K562 (cell line): ENCODE data around the gene BMF. TPM values are rescaled to one million over a fixed set of nuclear protein-coding genes. Genes with fewer than 3 reads are reported as not detected.

Source experiments
- ARID1B ChIP-seq: fragments of 450-650 bp; IDR thresholded peaks from 2 replicates; pipeline ENCODE4 v1.6.1; 2016; ENCODE audit warnings: antibody characterized with exemption, mild to moderate bottlenecking, inconsistent platforms
- CBX1 ChIP-seq: sonication (generic); IDR thresholded peaks from 2 replicates; pipeline ENCODE4 v1.6.1; 2016; ENCODE audit warnings: antibody characterized with exemption, low read depth, mild to moderate bottlenecking
- CC2D1A ChIP-seq: fragments of 450-650 bp; IDR thresholded peaks from 2 replicates; pipeline ENCODE4 v1.6.1; 2017; ENCODE audit warnings: mild to moderate bottlenecking
- CCAR2 ChIP-seq: fragments of 200-400 bp; formaldehyde crosslinking; IDR thresholded peaks from 2 replicates; pipeline ENCODE4 v1.6.1; 2017; ENCODE audit warnings: mild to moderate bottlenecking, low read depth, low read length
- CHCHD3 ChIP-seq: fragments of 250-450 bp; sonication (Bioruptor Pico); IDR thresholded peaks from 2 replicates; pipeline ENCODE4 v2.1.2; 2022; ENCODE audit warnings: mild to moderate bottlenecking
- CHD1 ChIP-seq: fragments of 200-600 bp; sonication (generic); IDR thresholded peaks from one replicate; pipeline ENCODE4 v1.6.1; 2012; ENCODE audit warnings: mild to moderate bottlenecking, moderate library complexity, low read length, inconsistent platforms
- KAT2B ChIP-seq: IDR thresholded peaks from one replicate; pipeline ENCODE4 v1.6.1; 2012; ENCODE audit warnings: low read depth, mild to moderate bottlenecking, control low read depth, inconsistent platforms, low read length, moderate library complexity
- MECOM ChIP-seq: fragments of 250-450 bp; sonication (Bioruptor Pico); IDR thresholded peaks from 2 replicates; pipeline ENCODE4 v1.8.0; 2022; ENCODE audit warnings: inconsistent platforms
- NBN ChIP-seq: fragments of 450-650 bp; IDR thresholded peaks from 2 replicates; pipeline ENCODE4 v1.6.1; 2016; ENCODE audit warnings: low read depth, mild to moderate bottlenecking
- POLR2AphosphoS5 ChIP-seq: IDR thresholded peaks from 2 replicates; pipeline ENCODE4 v1.6.1; 2011; ENCODE audit warnings: mild to moderate bottlenecking, low read depth, low read length, moderate library complexity; ENCODE audit not compliant: control insufficient read depth, insufficient read depth
- POLR3A ChIP-seq: IDR thresholded peaks from 2 replicates; pipeline ENCODE4 v1.6.1; 2011; ENCODE audit warnings: borderline replicate concordance, mild to moderate bottlenecking, moderate library complexity; ENCODE audit not compliant: insufficient read length, insufficient read depth; ENCODE audit errors: extremely low read depth
- RBM15 ChIP-seq: fragments of 200-400 bp; formaldehyde crosslinking; IDR thresholded peaks from 2 replicates; pipeline ENCODE4 v1.6.1; 2018; ENCODE audit warnings: mild to moderate bottlenecking, low read length, moderate library complexity; ENCODE audit not compliant: insufficient read depth
- TAF1 ChIP-seq: IDR thresholded peaks from 2 replicates; pipeline ENCODE4 v1.6.1; 2011; ENCODE audit warnings: mild to moderate bottlenecking, low read length, moderate library complexity; ENCODE audit not compliant: insufficient read depth, control insufficient read depth, severe bottlenecking; ENCODE audit errors: extremely low read depth
- YY1 ChIP-seq, 3 experiments: IDR thresholded peaks; 2 replicates each; pipeline ENCODE4 v1.6.1; 2011; ENCODE audit warnings: low read length in 2 of 3, mild to moderate bottlenecking in 2 of 3, moderate library complexity in 2 of 3, borderline replicate concordance in 1 of 3, control low read depth in 1 of 3, low read depth in 1 of 3; ENCODE audit not compliant: insufficient read depth in 3 of 3, insufficient replicate concordance in 2 of 3, control insufficient read depth in 1 of 3, insufficient read length in 1 of 3; ENCODE audit errors: extremely low read depth in 1 of 3
- ZNF695 ChIP-seq: fragments of 450-650 bp; formaldehyde crosslinking; IDR thresholded peaks from 2 replicates; pipeline ENCODE4 v1.4.0; 2020; ENCODE audit warnings: mild to moderate bottlenecking, moderate library complexity
- ZNF780A ChIP-seq: fragments of 250-450 bp; sonication (Bioruptor Pico); IDR thresholded peaks from 2 replicates; pipeline ENCODE4 v1.5.0; 2021; ENCODE audit warnings: mild to moderate bottlenecking
- polyA plus RNA-seq, 8 experiments: library from polyadenylated mRNA; depleted of rRNA in 4 of 8; stranded (reverse) in 5 of 8; unstranded in 3 of 8; fragments of >200 nt; fragmentation: Nextera tagmentation in 2 of 8; fragmentation: Illumina TruSeq in 1 of 8; extraction: Ambion mirVana in 2 of 8; extraction: Trizol in 1 of 8; gene quantifications; 2 replicates each; pipeline versions ENCODE4 v1.2.1 to v1.2.3, GENCODE V29; 2011 to 2014; ENCODE audit warnings: inconsistent platforms in 1 of 8, missing spikeins in 1 of 8
- total RNA-seq, 7 experiments: library from RNA; depleted of rRNA in 6 of 7; stranded (reverse); fragments of >200 nt in 6 of 7; fragmentation: Illumina TruSeq in 2 of 7; extraction: Trizol in 2 of 7; gene quantifications; 2 replicates each; pipeline versions ENCODE4 v1.2.1 to v1.2.3, GENCODE V29; 2011 to 2021; ENCODE audit warnings: low replicate concordance in 1 of 7
- TF ChIP-seq, protein P1 (sequence below): sonication (generic); formaldehyde crosslinking; IDR thresholded peaks from 2 replicates; pipeline ENCODE4 v1.8.1; 2023; ENCODE audit warnings: mild to moderate bottlenecking, missing genetic modification reagents
- TF ChIP-seq, protein P2 (sequence below): fragments of 250-450 bp; sonication (Bioruptor Pico); IDR thresholded peaks from 2 replicates; pipeline ENCODE4 v1.5.0; 2021
- TF ChIP-seq, protein P3 (sequence below): sonication (generic); formaldehyde crosslinking; IDR thresholded peaks from 2 replicates; pipeline ENCODE4 v1.8.1; 2023; ENCODE audit warnings: mild to moderate bottlenecking, missing genetic modification reagents
- TF ChIP-seq, protein P4 (sequence below), 2 experiments: fragments of 200-800 bp in 1 of 2; sonication (Bioruptor generic) in 1 of 2; sonication (generic) in 1 of 2; formaldehyde crosslinking in 1 of 2; IDR thresholded peaks in 1 of 2; conservative IDR thresholded peaks in 1 of 2; 2 replicates each; pipeline versions ENCODE4 v1.5.0 to v1.6.1; 2016 to 2020; ENCODE audit warnings: missing compliant biosample characterization in 1 of 2, missing genetic modification characterization in 1 of 2, missing genetic modification reagents in 1 of 2

The BMF gene
- total and polyA plus RNA-seq, 9 of the 15 experiments (the other 6 are each of a cell fraction or from before 2014, with no cell fraction given), result 0.25 to 0.91 (median 0.59) TPM; not detected in 2

DNA sequence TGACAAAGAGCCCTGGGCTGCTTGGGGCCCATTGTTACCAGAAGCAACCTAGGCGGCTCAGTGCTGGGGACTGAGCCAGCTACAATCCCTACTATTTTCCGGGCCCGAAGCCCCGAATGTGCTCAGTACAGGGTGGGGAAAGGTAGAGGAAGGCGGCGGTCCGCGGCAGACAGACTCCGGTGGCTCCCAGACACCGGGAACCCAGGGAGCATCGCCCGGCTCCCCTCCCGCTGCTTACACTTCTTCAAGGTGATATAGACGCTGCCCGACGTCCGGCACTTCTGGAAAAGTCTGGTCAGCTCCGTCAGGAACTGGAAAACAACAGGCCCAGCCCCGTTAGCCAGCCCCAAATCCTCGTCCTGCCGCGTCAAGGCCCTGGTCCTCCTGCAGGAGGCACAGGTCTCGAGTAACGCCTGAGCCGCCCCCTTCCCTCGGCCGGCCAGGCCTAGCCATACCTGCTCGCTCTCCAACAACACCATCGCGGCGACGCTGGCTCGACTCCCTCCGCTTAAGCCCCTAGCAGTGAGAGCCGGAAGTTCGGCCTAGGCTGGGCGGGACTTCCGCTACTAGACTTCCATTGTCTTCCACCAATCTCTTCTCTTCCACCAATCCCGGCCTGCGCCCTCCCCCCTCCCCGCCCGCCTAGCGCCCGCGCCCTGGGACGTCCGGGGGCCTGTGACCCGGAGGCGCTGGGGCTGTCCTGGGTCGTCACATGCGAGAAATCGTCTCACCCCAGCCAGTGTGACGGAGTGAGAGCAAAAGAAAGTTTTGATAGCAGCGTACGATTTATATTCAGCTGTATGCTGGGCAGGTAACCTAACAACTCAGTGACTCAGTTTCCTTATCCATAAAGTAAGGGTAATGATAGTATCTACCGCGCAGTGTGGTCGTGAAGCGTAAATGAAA, 69.8 kb downstream of the BMF start, which contains the start of gene SRP14 (continued):
- TF ChIP-seq, protein P1, sequence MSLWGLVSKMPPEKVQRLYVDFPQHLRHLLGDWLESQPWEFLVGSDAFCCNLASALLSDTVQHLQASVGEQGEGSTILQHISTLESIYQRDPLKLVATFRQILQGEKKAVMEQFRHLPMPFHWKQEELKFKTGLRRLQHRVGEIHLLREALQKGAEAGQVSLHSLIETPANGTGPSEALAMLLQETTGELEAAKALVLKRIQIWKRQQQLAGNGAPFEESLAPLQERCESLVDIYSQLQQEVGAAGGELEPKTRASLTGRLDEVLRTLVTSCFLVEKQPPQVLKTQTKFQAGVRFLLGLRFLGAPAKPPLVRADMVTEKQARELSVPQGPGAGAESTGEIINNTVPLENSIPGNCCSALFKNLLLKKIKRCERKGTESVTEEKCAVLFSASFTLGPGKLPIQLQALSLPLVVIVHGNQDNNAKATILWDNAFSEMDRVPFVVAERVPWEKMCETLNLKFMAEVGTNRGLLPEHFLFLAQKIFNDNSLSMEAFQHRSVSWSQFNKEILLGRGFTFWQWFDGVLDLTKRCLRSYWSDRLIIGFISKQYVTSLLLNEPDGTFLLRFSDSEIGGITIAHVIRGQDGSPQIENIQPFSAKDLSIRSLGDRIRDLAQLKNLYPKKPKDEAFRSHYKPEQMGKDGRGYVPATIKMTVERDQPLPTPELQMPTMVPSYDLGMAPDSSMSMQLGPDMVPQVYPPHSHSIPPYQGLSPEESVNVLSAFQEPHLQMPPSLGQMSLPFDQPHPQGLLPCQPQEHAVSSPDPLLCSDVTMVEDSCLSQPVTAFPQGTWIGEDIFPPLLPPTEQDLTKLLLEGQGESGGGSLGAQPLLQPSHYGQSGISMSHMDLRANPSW (CRISPR knock-in tag), result no peak
- peak in 2 of 3 experiments; percentile 26 to 68 for TF ChIP-seq YY1 (IDR thresholded peaks at IDR 0.05; ENCODE audit: borderline replicate concordance in 1 of 3, control insufficient read depth in 1 of 3, extremely low read depth in 1 of 3, insufficient read depth in 3 of 3, insufficient read length in 1 of 3, insufficient replicate concordance in 2 of 3, low read depth in 1 of 3, low read length in 2 of 3)
- TF ChIP-seq CBX1, result 0 out of 2 replicates have a peak, but pooled peaks have one; percentile 34
- TF ChIP-seq CHD1, result peak; percentile 16
- TF ChIP-seq, protein P2, sequence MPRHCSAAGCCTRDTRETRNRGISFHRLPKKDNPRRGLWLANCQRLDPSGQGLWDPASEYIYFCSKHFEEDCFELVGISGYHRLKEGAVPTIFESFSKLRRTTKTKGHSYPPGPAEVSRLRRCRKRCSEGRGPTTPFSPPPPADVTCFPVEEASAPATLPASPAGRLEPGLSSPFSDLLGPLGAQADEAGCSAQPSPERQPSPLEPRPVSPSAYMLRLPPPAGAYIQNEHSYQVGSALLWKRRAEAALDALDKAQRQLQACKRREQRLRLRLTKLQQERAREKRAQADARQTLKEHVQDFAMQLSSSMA (CRISPR knock-in tag), result no peak
- TF ChIP-seq, protein P3, sequence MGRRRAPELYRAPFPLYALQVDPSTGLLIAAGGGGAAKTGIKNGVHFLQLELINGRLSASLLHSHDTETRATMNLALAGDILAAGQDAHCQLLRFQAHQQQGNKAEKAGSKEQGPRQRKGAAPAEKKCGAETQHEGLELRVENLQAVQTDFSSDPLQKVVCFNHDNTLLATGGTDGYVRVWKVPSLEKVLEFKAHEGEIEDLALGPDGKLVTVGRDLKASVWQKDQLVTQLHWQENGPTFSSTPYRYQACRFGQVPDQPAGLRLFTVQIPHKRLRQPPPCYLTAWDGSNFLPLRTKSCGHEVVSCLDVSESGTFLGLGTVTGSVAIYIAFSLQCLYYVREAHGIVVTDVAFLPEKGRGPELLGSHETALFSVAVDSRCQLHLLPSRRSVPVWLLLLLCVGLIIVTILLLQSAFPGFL, result no peak
- TF ChIP-seq NBN, result no peak
- no peak for TF ChIP-seq CC2D1A
- no peak for TF ChIP-seq ZNF780A (CRISPR knock-in tag)
- TF ChIP-seq, protein P4, sequence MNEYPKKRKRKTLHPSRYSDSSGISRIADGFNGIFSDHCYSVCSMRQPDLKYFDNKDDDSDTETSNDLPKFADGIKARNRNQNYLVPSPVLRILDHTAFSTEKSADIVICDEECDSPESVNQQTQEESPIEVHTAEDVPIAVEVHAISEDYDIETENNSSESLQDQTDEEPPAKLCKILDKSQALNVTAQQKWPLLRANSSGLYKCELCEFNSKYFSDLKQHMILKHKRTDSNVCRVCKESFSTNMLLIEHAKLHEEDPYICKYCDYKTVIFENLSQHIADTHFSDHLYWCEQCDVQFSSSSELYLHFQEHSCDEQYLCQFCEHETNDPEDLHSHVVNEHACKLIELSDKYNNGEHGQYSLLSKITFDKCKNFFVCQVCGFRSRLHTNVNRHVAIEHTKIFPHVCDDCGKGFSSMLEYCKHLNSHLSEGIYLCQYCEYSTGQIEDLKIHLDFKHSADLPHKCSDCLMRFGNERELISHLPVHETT (CRISPR knock-in tag; conservative IDR thresholded peaks at IDR 0.05 in 1 of 2, IDR thresholded peaks at IDR 0.05 in 1 of 2), result 0 out of 4 replicates have a peak, but pooled peaks of 1 of the 2 experiments have one; percentile 15
- no peak for TF ChIP-seq CHCHD3
- no peak for TF ChIP-seq ZNF695 (CRISPR knock-in tag)
- TF ChIP-seq POLR3A, result no peak
- TF ChIP-seq ARID1B, result 0 out of 2 replicates have a peak, but pooled peaks have one; percentile 14
- TF ChIP-seq KAT2B, result no peak
- peak; percentile 44; the same call in 1 of the 2 replicates for TF ChIP-seq MECOM (CRISPR knock-in tag)
- no peak for TF ChIP-seq RBM15
- peak; percentile 87 for TF ChIP-seq TAF1
- peak; percentile 91 for TF ChIP-seq POLR2AphosphoS5
- TF ChIP-seq CCAR2, result no peak
